ENCODE measurements around the gene PROB1. TPM values are rescaled to one million over a fixed set of nuclear protein-coding genes. Genes with fewer than 3 reads are reported as not detected.
"Not testable (repeated sequence)": the region's sequence is repeated elsewhere in the genome, so short reads cannot be mapped to it uniquely, and the experiment has no call there.

PROB1 gene
- total and polyA plus RNA-seq, 4 donors, result 1.4 to 7.1 (median 3.6) TPM

- H3K36me3 ChIP-seq (ENCODE audit: control insufficient read depth, insufficient read depth, low read length), result peaks cover 28% of the 10 kb centered on the region
- H3K27ac ChIP-seq (ENCODE audit: low read depth, low read length), result peak overlapping the region; percentile 90
- H3K4me3 ChIP-seq (ENCODE audit: low read depth, low read length), result no peak overlapping the region
- no peaks in the 10 kb centered on the region for H3K9me3 ChIP-seq (ENCODE audit: control insufficient read depth, insufficient read depth, low read length)
- WGBS (ENCODE audit: insufficient coverage), result 49% methylated on average over 5 of the region's 9 CpGs
- DNase-seq (ENCODE audit: low read depth in 4 of 6, low spot score in 6 of 6), result peak in 2 of 6 donors; percentile 64 to 66
- H3K27me3 ChIP-seq (ENCODE audit: control insufficient read depth, insufficient read depth, low read length), result no peaks in the 10 kb centered on the region
- peaks cover 39% of the 10 kb centered on the region for H3K4me1 ChIP-seq (ENCODE audit: control insufficient read depth, insufficient read depth, low read length)
Measured at GRCh38 chr5:139414581-139415130, 19.8 kb upstream of the PROB1 start.

- no peak for DNase-seq (ENCODE audit: low read depth in 4 of 6, low spot score in 6 of 6)
- no peaks in the 10 kb centered on the region for H3K9me3 ChIP-seq (ENCODE audit: control insufficient read depth, insufficient read depth, low read length)
- WGBS (ENCODE audit: insufficient coverage), result 71% methylated on average over 4 of the region's 6 CpGs
- H3K27ac ChIP-seq (ENCODE audit: low read depth, low read length), result peak overlapping the region; percentile 90
- no peak overlapping the region for H3K4me3 ChIP-seq (ENCODE audit: low read depth, low read length)
- peaks cover 22% of the 10 kb centered on the region for H3K36me3 ChIP-seq (ENCODE audit: control insufficient read depth, insufficient read depth, low read length)
- H3K27me3 ChIP-seq (ENCODE audit: control insufficient read depth, insufficient read depth, low read length), result no peaks in the 10 kb centered on the region
- H3K4me1 ChIP-seq (ENCODE audit: control insufficient read depth, insufficient read depth, low read length), result peaks cover 39% of the 10 kb centered on the region
Measured at GRCh38 chr5:139413963-139414362, 19.1 kb upstream of the PROB1 start.

- H3K27me3 ChIP-seq (ENCODE audit: control insufficient read depth, insufficient read depth, low read length), result no peaks in the 10 kb centered on the region
- DNase-seq (ENCODE audit: low read depth in 4 of 6, low spot score in 6 of 6), result no peak
- WGBS (ENCODE audit: insufficient coverage), result 96% methylated on average over 3 of the region's 6 CpGs
- H3K27ac ChIP-seq (ENCODE audit: low read depth, low read length), result no peak overlapping the region
- H3K4me3 ChIP-seq (ENCODE audit: low read depth, low read length), result no peak overlapping the region
- peaks cover 41% of the 10 kb centered on the region for H3K4me1 ChIP-seq (ENCODE audit: control insufficient read depth, insufficient read depth, low read length)
- peaks cover 20% of the 10 kb centered on the region for H3K36me3 ChIP-seq (ENCODE audit: control insufficient read depth, insufficient read depth, low read length)
- H3K9me3 ChIP-seq (ENCODE audit: control insufficient read depth, insufficient read depth, low read length), result no peaks in the 10 kb centered on the region
Measured at GRCh38 chr5:139413153-139413552, 18.2 kb upstream of the PROB1 start.

- WGBS (ENCODE audit: insufficient coverage), result 81% methylated on average over 4 of the region's 17 CpGs
- Histone ChIP-seq H3K4me1 (ENCODE audit: control insufficient read depth, insufficient read depth, low read length) (peaks cover 25% of the 10 kb centered on the region), H3K4me3 (ENCODE audit: low read depth, low read length) (no peak overlapping the region), H3K27me3 (ENCODE audit: control insufficient read depth, insufficient read depth, low read length) (no peaks in the 10 kb centered on the region), H3K9me3 (ENCODE audit: control insufficient read depth, insufficient read depth, low read length) (no peaks in the 10 kb centered on the region), H3K36me3 (ENCODE audit: control insufficient read depth, insufficient read depth, low read length) (peaks cover 10% of the 10 kb centered on the region), H3K27ac (ENCODE audit: low read depth, low read length) (no peak overlapping the region)
- DNase-seq (ENCODE audit: low read depth in 4 of 6, low spot score in 6 of 6), result peak in 1 of 6 donors; percentile 64
Measured at GRCh38 chr5:139410993-139411828, 16.3 kb upstream of the PROB1 start.

- H3K36me3 ChIP-seq (ENCODE audit: control insufficient read depth, insufficient read depth, low read length), result peaks cover 10% of the 10 kb centered on the region
- no peaks in the 10 kb centered on the region for H3K9me3 ChIP-seq (ENCODE audit: control insufficient read depth, insufficient read depth, low read length)
- no peak for DNase-seq (ENCODE audit: low read depth in 4 of 6, low spot score in 6 of 6)
- no peak overlapping the region for H3K4me3 ChIP-seq (ENCODE audit: low read depth, low read length)
- H3K4me1 ChIP-seq (ENCODE audit: control insufficient read depth, insufficient read depth, low read length), result peaks cover 20% of the 10 kb centered on the region
- H3K27me3 ChIP-seq (ENCODE audit: control insufficient read depth, insufficient read depth, low read length), result no peaks in the 10 kb centered on the region
- H3K27ac ChIP-seq (ENCODE audit: low read depth, low read length), result no peak overlapping the region
- 72% methylated on average over 2 of the region's 6 CpGs for whole genome bisulfite sequencing (ENCODE audit: insufficient coverage)
Measured at GRCh38 chr5:139410121-139410992, 15.5 kb upstream of the PROB1 start.

GRCh38 chr5:139409116-139409515 is 14.2 kb upstream of the PROB1 start:
- DNase-seq (ENCODE audit: low read depth in 4 of 6, low spot score in 6 of 6); H3K9me3 ChIP-seq (ENCODE audit: control insufficient read depth, insufficient read depth, low read length); H3K4me3 ChIP-seq (ENCODE audit: low read depth, low read length); H3K27ac ChIP-seq (ENCODE audit: low read depth, low read length); H3K27me3 ChIP-seq (ENCODE audit: control insufficient read depth, insufficient read depth, low read length): not testable (repeated sequence)
- Histone ChIP-seq H3K4me1 (ENCODE audit: control insufficient read depth, insufficient read depth, low read length) (peaks cover 16% of the 10 kb centered on the region), H3K36me3 (ENCODE audit: control insufficient read depth, insufficient read depth, low read length) (peaks cover 10% of the 10 kb centered on the region)
- WGBS (ENCODE audit: insufficient coverage), result no CpG with 5 or more reads among the region's 5 CpGs

GRCh38 chr5:139408191-139408590 is 13.3 kb upstream of the PROB1 start:
- 83% methylated on average over 2 of the region's 7 CpGs for WGBS (ENCODE audit: insufficient coverage)
- H3K4me1 ChIP-seq (ENCODE audit: control insufficient read depth, insufficient read depth, low read length), result peaks cover 17% of the 10 kb centered on the region

GRCh38 chr5:139407517-139407916 is 12.6 kb upstream of the PROB1 start:
- Histone ChIP-seq H3K4me1 (ENCODE audit: control insufficient read depth, insufficient read depth, low read length) (peaks cover 24% of the 10 kb centered on the region), H3K4me3 (ENCODE audit: low read depth, low read length) (no peak overlapping the region), H3K27me3 (ENCODE audit: control insufficient read depth, insufficient read depth, low read length) (no peaks in the 10 kb centered on the region), H3K27ac (ENCODE audit: low read depth, low read length) (no peak overlapping the region), H3K36me3 (ENCODE audit: control insufficient read depth, insufficient read depth, low read length) (peaks cover 7% of the 10 kb centered on the region), H3K9me3 (ENCODE audit: control insufficient read depth, insufficient read depth, low read length) (no peaks in the 10 kb centered on the region)
- DNase-seq (ENCODE audit: low read depth in 4 of 6, low spot score in 6 of 6), result no peak

More at GRCh38 chr5:139408191-139408590, 13.3 kb upstream of the PROB1 start:
- H3K27ac ChIP-seq (ENCODE audit: low read depth, low read length), result no peak overlapping the region
- peaks cover 10% of the 10 kb centered on the region for H3K36me3 ChIP-seq (ENCODE audit: control insufficient read depth, insufficient read depth, low read length)
- no peaks in the 10 kb centered on the region for H3K9me3 ChIP-seq (ENCODE audit: control insufficient read depth, insufficient read depth, low read length)
- DNase-seq (ENCODE audit: low read depth in 4 of 6, low spot score in 6 of 6), result no peak
- H3K4me3 ChIP-seq (ENCODE audit: low read depth, low read length), result no peak overlapping the region
- no peaks in the 10 kb centered on the region for H3K27me3 ChIP-seq (ENCODE audit: control insufficient read depth, insufficient read depth, low read length)

- no peak for DNase-seq (ENCODE audit: low read depth in 4 of 6, low spot score in 6 of 6)
- H3K4me1 ChIP-seq (ENCODE audit: control insufficient read depth, insufficient read depth, low read length), result peaks cover 25% of the 10 kb centered on the region
- no peaks in the 10 kb centered on the region for H3K27me3 ChIP-seq (ENCODE audit: control insufficient read depth, insufficient read depth, low read length)
- H3K4me3 ChIP-seq (ENCODE audit: low read depth, low read length), result no peak overlapping the region
- H3K9me3 ChIP-seq (ENCODE audit: control insufficient read depth, insufficient read depth, low read length), result no peaks in the 10 kb centered on the region
- WGBS (ENCODE audit: insufficient coverage), result 93% methylated on average over 2 of the region's 2 CpGs
- peaks cover 3% of the 10 kb centered on the region for H3K36me3 ChIP-seq (ENCODE audit: control insufficient read depth, insufficient read depth, low read length)
- H3K27ac ChIP-seq (ENCODE audit: low read depth, low read length), result no peak overlapping the region
Measured at GRCh38 chr5:139406963-139407362, 12.1 kb upstream of the PROB1 start.

All from spinal cord (tissue), 10 donors.